ENCODE results near the gene FUCA1.

FUCA1 gene

DNA sequence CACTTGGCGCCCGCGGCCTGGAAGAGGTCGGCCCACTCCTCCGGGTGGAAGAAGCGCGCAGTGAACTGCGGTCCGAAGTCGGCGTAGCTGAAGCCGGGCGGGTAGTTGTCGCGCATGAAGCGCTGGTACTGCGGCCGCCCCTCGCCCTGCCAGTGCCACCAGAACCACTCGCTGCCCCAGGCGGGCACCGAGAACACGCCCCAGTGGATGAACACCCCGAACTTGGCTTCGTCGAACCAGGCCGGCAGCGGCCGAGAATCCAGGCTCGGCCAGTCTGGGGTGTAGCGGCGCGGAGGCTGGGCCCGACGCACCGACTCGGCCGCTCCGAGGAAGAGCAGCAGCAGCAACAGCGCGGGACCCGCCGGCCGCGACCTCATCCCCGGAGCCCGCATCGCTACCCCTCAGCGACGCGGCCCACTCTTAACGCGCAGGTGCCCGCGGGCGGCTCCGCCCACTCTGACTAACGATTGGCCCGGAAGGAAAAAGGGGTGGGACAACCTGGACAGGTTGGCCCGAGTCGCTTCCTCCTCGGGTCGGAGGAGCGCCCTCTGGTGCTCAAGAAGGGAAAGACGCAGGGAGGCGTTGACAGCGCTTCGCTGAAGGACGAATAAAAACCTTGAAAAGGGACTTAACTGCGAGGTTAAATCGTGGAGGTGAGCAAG lies at the start of gene FUCA1:
FUCA1 (minus strand) TSS at position 396 of the 662 bp plus-strand sequence; CDS start at position 392, 4 bp downstream.
- H3K4me3 ChIP-seq (replicated peaks; ENCODE audit: low read depth, low read length) = peak within 1 kb of the TSS; percentile 90
- no peaks in the 10 kb centered on the region for H3K27me3 ChIP-seq (replicated peaks; ENCODE audit: control insufficient read depth, insufficient read depth, low read length)
- H3K36me3 ChIP-seq (ENCODE audit: control insufficient read depth, insufficient read depth, low read length) = peaks cover 5% of the 10 kb centered on the region
- peak; percentile 92 for DNase-seq (ENCODE audit: extremely low read depth, insufficient read length)
- TF ChIP-seq, protein P1, sequence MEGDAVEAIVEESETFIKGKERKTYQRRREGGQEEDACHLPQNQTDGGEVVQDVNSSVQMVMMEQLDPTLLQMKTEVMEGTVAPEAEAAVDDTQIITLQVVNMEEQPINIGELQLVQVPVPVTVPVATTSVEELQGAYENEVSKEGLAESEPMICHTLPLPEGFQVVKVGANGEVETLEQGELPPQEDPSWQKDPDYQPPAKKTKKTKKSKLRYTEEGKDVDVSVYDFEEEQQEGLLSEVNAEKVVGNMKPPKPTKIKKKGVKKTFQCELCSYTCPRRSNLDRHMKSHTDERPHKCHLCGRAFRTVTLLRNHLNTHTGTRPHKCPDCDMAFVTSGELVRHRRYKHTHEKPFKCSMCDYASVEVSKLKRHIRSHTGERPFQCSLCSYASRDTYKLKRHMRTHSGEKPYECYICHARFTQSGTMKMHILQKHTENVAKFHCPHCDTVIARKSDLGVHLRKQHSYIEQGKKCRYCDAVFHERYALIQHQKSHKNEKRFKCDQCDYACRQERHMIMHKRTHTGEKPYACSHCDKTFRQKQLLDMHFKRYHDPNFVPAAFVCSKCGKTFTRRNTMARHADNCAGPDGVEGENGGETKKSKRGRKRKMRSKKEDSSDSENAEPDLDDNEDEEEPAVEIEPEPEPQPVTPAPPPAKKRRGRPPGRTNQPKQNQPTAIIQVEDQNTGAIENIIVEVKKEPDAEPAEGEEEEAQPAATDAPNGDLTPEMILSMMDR (IDR thresholded peaks at IDR 0.05; ENCODE audit: insufficient read depth, low read length, poor library complexity, severe bottlenecking) = peak; percentile 90

DNA sequence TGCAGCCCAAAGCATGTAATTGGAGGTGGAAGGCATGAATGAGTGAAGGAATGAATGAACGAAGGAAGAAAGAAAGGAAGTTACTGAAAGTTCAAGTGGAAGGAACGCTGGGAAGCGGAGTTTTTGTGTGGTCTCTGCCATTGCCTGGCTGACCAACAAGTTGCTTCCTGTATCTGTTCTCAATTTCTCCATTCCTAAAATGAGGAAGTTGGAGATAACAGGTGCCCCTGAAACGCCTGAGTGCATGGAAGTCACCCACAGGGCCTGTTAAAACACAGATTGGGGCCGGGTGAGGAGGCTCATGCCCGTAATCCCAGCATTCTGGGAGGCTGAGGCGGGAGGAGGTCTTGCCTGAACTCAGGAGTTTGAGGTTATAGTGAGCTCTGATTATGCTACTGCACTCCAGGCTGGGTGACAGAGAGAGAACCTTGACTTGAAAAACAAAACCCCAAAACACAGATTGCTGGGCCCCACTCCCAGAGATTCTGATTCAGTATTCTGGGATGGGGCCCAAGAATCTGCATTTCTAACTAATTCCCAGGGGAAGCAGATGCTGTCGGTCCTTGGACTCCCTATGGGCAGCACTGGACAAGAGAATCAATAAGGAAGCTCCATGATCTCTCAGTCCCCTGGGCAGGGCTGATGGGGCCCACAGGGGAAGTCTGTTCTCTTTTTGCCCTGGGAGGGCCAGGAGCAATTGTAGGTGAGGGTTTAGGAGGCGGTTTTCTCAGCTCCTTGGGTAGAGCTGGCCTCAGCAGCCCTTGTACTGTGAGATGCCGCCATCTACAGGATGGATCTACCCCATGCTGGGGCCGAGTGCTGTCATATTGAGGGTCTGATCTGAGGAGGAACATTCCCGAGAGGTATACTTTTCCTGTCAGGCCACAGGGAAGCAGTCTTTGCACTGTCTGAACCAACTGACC lies 48.4 kb upstream of the FUCA1 start:
- H3K36me3 ChIP-seq (ENCODE audit: control insufficient read depth, insufficient read depth, low read length) = no peaks in the 10 kb centered on the region
- H3K4me3 ChIP-seq (replicated peaks; ENCODE audit: low read depth, low read length) = no peak overlapping the region
- DNase-seq (ENCODE audit: extremely low read depth, insufficient read length) = peak; percentile 65
- H3K27me3 ChIP-seq (replicated peaks; ENCODE audit: control insufficient read depth, insufficient read depth, low read length) = no peaks in the 10 kb centered on the region
- TF ChIP-seq, protein P1 (IDR thresholded peaks at IDR 0.05; ENCODE audit: insufficient read depth, low read length, poor library complexity, severe bottlenecking) = peak; percentile 85

DNA sequence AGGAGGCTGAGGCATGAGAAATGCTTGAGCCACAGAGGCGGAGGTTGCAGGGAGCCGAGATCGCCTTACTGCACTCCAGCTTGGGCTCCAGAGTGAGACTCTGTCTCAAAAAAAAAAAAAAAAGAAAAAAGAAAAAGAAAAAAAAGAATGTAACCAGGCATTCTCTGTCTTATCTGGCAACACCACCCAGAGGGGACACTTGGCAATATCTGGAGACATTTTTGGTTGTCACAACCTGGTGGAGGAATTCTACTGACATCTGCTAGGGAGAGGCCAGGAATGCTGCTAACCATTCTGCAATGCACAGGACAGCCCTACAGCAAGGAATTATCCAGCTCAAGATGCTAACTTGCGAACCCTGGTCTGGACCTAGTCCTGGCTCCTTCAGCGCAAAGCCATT lies 47.4 kb upstream of the FUCA1 start:
- TF ChIP-seq, protein P1 (IDR thresholded peaks at IDR 0.05; ENCODE audit: insufficient read depth, low read length, poor library complexity, severe bottlenecking) = no peak
- no peak for DNase-seq (ENCODE audit: extremely low read depth, insufficient read length)

DNA sequence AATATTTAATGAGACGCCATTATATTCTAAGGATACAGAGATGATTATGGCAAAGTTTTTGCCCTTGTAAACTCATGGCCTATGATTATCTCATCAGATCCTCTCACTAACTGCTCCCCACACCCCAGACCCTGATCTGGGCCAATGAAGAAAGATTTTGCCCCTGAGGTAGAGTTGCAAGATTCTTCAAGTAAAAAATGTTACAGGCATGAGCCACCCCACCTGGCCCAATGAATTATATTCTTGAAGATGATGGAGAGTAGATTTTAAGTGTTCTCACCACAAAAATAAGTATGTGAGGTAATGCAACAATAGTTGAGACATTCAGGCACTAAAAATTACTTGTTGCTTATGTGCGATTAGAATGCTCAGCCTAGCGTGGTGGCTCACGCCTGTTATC lies 46.8 kb upstream of the FUCA1 start:
- H3K4me3 ChIP-seq (replicated peaks; ENCODE audit: low read depth, low read length) = no peak overlapping the region
- TF ChIP-seq, protein P1 (IDR thresholded peaks at IDR 0.05; ENCODE audit: insufficient read depth, low read length, poor library complexity, severe bottlenecking) = no peak
- H3K36me3 ChIP-seq (ENCODE audit: control insufficient read depth, insufficient read depth, low read length) = no peaks in the 10 kb centered on the region
- no peaks in the 10 kb centered on the region for H3K27me3 ChIP-seq (replicated peaks; ENCODE audit: control insufficient read depth, insufficient read depth, low read length)
- DNase-seq (ENCODE audit: extremely low read depth, insufficient read length) = no peak

More for the DNA sequence above, 47.4 kb upstream of the FUCA1 start:
- H3K36me3 ChIP-seq (ENCODE audit: control insufficient read depth, insufficient read depth, low read length) = no peaks in the 10 kb centered on the region
- H3K4me3 ChIP-seq (replicated peaks; ENCODE audit: low read depth, low read length) = no peak overlapping the region
- H3K27me3 ChIP-seq (replicated peaks; ENCODE audit: control insufficient read depth, insufficient read depth, low read length) = no peaks in the 10 kb centered on the region

DNA sequence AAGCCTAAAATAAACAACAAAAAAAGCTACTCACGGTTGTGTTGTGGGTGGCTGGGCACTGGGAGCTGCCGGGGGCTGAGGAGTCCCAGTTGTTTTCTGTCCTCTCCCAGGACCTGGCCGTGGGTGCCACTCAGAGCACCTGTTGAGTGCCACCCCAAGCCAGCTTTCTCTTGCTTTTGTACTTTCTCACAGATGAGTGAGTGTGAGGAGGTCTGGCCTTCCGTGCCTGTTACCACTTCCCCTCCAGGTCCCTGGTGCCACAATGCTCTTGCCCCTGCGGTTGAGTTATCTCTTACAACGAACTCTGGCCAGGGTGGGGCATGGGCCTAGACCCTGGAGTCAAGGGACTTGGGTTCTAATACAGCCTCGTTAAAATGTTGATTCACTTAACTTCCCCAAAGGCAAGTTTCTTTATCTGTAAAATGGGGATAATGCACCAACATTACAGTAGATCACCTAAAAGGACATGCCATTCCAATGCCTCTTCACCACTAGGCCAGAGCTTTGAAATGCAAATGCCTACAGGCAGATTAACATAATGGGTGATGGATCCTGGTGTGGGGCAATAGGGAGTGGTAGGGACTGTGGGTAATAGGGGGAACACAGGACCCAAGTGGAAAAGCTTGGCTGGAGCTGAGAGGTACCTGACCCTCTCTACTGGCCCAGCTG lies 45.3 kb upstream of the FUCA1 start, which contains the start of gene CNR2:
CNR2 (minus strand) TSS at position 151 of the 669 bp plus-strand sequence. CDS start 37,745 bp downstream, outside the sequence.
- no peaks in the 10 kb centered on the region for H3K27me3 ChIP-seq (replicated peaks; ENCODE audit: control insufficient read depth, insufficient read depth, low read length)
- H3K36me3 ChIP-seq (ENCODE audit: control insufficient read depth, insufficient read depth, low read length) = no peaks in the 10 kb centered on the region
- TF ChIP-seq, protein P1 (IDR thresholded peaks at IDR 0.05; ENCODE audit: insufficient read depth, low read length, poor library complexity, severe bottlenecking) = no peak
- DNase-seq (ENCODE audit: extremely low read depth, insufficient read length) = peak; percentile 73
- H3K4me3 ChIP-seq (replicated peaks; ENCODE audit: low read depth, low read length) = peak within 1 kb of the TSS; percentile 78
